ENCODE results near the gene TBX21.

TBX21 gene

DNA sequence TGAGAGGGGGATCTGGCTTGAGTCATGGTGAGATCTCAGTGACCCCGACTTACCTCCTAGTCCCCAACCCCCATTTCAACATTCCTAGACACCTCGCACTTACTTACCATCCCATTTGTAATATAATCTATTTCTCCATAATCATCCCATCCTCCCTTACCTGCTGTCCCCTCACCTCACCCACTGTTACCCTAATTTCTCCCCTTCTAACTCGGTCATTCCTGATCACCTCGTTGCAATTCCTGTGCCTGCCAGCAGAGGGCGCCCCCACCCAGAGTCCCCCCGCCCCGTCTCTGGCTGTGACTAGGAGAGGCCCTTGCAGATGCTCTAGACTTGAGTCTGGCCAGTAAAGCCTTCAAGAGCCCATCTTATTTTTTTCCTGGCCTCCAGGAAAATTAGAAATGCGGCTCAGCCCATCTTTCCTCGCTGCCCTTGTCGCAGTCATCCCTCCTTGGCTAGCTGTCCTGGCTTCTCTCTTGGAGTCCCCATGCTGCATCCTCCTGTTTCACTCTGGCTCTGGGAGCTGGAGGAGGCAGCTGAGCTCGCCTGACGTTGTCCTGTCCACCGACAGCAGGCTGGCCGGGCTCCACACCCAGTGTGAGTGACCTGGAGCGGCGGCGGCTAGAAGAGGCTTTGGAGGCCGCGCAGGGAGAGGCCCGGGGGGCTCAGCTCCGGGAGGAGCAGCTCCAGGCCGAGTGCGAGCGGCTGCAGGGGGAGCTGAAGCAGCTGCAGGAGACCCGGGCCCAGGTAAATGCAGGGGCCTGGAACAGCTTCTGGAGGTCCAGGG, 34.1 kb upstream of the TBX21 start:
- no peak for DNase-seq

DNA sequence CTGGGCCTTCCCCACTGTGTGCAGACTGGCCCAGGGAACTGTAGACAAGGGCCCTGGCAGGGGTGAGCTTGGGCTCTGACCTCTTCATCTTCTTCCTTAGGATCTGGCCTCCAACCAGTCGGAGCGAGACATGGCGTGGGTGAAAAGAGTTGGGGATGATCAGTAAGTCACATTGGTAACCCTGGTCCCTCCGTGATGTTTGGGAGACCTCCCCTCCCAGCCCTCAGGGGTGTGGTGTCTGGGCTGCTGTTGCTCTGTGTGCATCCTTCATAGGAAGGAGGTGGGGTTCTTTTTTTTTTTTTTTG, 33.5 kb upstream of the TBX21 start:
- DNase-seq, result no peak

DNA sequence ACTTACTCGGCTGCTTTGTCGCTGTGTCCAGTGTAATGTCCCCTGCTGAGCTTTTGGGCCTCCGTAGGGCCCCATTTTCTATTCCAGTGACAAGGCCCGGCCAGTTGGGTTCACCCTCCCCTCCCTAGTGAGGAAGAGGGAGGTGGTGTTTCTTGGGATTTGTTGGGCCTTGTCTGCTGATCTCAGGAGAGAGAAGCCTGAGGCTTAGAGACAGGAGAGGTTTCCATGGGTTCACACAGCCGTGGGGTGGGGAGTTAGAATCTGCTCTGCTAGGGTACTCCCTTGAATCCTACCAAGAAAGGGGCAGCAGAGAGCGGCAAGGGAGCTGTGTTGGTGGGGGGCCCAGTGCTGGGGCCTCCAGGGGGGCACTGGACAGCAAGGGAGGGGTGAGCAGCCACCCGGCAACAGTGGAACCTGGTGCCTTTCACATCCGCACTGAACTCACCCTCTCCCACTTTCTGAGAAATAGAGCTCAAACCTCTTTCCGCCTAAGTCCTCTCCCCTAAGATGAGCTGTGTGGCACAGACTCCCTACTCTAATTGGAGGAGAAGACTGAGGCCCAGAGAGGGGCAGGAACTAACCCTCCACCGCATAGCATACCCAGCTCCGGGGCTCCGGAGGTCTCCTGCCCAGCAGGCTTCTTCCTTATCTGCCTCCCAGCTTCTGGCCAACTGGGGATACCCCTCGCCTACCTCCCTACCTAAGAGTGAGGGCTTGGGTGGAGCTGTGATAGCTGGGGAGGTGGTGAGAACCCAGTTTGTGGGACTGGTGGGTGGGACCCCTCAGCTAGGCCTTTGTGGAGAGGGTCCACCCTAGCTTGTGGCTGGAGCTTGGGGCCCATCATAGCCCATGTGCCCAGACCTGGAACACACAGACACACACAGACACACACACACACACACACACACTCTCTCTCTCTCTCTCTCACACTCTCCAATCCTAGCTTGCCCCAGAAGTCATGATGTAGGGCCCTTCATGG, 32.3 kb upstream of the TBX21 start:
- no peak for DNase-seq

DNA sequence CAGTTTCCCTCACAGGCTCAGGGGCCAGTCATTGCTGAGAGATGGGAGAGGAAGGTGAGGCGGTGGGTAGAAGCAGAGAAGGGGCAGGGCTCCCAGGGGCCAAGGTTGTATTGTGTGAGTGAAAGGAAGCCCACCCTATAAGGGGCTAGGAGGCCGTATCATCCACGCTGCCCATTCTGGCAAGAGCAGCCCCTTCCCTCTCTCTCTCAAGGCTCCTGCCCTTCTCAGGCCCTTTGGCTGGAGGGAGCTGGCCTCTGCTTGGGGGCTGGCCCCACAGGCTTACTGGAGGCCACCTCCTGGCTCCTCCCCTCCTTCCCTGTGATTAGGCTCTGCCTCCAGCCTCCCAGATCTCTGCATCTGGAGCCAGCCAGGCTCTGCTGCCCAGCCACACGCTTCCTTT, 31.4 kb upstream of the TBX21 start:
- DNase-seq, result no peak

DNA sequence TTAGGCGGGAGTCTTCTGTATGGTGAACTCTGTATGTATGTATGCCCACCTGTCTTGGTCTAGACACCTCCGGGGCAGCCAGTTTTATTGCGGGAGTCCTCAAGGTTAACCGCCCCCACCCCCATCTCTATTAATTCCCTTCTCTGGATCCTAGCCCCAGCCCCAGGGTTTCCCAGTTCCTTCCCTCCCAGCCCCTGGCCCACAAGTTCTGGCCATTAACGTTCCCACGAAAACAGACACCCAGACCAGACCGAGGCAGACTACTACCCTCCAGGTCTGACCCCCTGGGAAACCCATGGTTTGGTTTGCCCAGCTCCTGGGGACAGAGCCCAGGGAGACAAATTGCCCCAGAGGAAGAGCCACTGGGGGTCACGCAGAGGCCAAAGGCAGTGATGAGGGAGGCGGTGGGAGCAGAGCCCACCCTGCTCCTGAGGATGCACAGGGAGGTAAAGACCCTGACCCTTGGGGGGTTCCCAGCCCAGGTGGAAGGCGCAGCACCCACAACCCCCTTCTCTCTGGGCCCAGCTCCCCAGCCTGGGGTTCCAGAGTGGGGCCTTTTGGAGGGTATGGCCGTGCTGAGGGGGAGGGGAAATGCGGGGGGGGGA, 30.5 kb upstream of the TBX21 start:
- no peak for DNase-seq

DNA sequence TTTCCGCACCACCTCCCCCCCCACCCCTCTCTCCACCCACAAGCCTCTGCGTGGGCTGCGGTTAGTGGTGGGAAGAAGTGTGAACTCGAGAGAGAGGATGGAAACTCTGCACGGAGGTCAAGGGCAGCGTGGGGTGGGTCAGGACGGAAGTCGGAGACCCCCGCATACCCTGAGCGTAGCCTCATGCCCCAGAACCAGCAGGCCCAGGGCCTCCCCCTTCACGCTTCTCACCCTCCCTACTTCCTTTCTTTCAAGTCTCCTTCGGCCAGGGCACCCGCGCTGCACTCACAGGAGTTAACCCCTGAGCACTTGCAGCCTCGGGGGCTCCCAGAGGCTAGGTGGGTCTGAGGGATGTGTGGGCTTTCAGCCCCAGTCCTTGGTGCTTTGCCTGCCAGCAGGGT, 29.8 kb upstream of the TBX21 start:
- no peak for DNase-seq

DNA sequence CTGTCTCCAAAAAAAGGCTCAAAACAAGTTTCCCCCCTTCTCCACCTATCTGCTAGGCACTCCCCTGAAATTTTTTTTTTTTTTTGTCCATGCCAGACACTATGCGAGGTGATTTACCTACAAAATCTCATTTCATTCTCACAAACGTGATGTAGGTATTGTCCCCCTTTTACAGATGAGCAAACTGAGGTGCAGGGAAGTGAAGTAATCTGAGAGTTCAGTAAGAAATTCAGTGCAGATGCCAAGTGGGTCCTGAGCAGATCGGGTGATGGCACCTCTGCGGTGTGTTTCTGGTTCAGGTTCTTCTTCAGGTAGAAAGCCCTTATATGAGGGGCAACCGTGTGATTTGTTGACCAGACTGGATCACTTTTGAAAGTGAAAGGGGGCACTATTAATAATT, 29.4 kb upstream of the TBX21 start:
- DNase-seq, result no peak

DNA sequence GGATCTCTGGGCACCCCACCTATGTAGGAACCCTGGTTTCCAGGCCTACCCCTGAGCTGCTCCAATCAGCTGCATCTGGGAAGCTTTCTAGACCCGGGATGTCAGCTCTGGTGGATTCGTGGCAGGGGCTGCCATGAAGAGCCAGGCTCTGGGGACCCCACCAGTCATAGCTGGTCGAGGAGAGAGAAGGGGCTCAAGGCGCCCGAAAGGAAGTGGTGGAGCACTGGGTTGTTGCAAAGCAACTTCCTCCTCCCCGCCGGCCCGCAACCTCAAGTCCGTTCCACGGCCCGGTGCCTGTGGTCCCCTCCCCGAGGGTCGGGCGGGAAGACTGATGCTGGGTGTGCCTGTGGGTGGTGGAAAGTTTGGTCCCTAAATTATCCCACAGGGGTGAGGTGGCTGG, 28.9 kb upstream of the TBX21 start:
- no peak for DNase-seq

DNA sequence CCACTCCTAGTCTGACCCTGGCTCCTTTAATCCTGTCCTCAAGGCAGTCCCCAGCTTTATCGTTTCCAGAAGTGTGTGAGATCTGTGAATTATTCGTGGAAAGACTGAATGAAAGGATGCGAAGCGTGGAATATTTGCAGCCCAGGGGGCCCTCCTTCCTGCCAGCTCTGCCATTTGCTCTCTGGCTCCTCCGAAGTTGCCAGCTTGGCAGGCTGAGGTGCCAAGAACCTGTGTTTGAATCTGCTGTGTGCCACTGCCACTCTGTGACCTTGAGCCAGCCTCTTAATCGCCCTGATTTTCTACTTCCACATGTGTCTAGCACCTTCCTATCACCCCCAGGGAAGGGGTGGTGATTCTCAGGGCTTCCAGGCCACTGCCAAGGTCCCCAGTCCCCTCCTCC, 28.3 kb upstream of the TBX21 start:
- no peak for DNase-seq

DNA sequence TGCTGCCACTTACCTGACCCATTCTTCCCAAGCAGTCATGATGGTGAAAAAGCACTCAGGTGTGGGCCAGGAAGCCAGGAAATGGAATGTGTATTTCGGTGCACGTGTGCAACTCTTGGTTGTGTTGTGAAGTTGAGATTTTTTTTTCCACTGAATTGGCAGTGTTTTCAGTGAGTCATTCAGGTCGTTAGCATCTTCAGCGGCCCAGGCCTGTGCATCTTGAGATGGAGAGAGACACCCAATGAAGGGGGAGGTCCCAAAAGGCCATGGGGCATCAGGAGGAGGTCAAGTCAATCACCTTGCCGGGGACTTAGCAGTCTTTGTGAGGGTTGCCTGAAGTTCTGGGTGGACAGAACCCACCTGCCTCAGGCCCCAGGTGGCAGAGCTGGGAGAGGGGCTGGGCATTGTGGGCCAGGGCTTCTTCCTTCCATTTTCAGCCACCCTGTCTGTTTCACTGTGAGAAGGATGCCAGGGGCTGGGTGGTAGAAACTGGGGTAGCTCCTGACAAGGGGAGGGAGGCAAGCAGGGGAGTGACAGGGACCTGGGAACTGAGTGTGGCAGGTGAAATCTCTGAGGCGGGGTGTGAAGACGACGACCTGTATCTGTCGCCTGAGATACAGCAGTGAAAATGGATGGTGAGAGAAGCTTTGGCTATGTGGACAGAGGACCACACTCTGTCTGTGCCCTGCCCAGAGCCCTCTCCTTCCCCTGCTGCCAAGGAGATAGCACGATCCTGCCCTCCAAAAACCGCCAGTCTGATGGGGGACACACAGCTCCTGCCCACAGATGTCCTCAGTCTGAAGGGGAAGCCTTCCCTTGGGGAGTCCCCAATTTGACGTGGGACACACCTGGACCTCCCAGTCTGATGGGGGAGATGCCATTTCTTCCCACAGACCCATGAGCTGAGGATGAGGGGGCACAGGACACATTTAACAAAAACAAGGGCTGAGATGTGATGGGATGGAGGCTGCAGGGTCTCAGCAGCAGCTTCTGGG, 27.2 kb upstream of the TBX21 start:
- no peak for DNase-seq

DNA sequence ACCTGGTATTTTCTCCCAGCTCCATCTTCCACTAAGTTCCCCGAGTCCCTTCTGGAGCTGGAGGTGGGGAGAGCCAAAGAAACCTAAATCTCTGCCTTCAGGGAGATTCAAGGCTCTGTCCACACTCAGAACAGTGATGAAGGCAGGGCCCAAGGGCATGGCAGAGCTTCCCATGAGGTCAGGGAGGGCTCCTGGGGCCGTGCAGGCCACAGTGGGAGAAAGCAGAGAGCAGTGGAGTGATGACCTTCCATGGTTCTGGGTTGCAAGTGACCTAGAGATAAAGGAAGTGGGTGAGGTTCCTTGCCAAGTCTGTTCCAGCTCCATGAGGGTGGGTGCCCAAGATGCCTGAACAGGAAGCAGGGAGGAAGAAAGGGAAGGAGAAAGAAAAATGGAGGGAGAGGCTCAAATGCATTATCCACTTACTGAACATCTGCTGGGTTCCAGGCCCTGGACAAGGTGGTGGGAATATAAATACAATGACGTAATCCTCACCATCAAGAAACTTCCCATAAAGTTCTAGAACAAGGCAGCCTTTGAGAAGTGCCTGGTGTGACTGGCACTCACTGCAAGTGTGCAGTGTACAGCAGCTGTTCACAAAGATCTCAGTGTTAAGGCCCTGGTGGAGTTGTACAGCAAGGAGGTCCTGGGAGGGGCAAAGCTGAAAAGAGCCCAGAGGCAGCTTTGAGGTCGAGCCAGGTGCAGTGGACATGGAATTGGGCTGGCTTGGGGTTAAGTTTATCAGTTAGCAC, 25.8 kb upstream of the TBX21 start:
- DNase-seq, result no peak

DNA sequence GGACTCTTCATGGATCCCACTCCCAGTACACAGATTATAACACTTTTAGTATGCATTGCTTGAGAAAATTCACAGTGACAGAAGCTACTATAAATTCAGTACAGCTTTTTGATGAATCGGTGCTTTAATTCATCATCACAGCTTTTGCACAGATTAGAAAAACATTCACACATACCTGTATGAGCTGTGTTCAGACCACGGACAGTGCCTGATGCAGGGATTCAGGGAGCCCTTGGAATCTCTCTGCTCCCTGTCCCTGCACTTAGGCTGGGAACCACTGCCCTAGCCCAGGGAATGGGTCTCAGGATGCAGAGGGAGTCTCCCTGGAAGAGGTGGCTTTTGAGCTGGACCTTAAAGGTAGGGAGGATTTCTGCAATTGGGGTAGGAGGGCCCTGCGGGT, 25.2 kb upstream of the TBX21 start:
- DNase-seq, result no peak

DNA sequence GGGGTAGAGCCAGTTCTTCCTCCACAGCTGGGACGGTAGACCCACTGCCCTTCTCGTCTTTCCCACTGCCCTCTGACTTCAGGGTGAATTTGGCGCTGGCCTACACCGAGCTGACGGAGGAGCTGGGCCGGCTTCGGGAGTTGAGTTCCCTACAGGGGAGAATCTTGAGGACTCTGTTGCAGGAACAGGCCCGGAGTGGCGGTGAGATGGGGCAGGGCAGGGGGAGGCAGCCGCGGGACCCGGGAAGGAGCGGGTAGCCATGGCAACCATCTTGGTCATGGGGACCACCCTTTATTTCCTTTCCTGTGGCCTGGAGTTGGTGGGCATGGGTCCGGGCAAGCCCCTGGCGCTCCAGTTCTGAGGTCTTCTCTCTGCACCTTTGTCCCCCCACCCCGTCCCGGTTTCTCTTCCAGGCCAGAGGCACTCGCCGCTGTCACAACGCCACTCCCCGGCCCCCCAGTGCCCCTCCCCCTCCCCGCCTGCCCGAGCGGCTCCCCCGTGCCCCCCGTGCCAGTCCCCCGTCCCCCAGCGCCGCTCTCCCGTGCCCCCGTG, 24.6 kb upstream of the TBX21 start:
- no peak for DNase-seq

DNA sequence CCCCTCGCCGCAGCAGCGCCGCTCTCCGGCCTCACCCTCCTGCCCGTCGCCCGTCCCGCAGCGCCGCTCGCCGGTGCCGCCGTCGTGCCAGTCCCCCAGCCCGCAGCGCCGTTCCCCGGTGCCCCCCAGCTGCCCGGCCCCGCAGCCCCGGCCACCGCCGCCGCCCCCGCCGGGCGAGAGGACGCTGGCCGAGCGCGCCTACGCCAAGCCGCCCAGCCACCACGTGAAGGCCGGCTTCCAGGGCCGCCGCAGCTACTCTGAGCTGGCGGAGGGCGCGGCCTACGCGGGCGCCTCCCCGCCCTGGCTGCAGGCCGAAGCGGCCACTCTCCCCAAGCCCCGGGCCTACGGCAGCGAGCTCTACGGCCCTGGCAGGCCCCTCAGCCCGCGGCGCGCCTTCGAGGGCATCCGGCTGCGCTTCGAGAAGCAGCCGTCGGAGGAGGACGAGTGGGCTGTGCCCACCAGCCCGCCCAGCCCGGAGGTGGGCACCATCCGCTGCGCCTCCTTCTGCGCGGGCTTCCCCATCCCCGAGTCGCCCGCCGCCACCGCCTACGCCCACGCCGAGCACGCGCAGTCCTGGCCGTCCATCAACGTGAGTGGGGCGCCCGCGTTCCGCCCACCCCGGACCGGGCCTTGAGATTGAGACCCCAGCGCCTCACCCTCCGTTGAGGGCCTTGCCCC, 24.0 kb upstream of the TBX21 start:
- DNase-seq, result no peak

DNA sequence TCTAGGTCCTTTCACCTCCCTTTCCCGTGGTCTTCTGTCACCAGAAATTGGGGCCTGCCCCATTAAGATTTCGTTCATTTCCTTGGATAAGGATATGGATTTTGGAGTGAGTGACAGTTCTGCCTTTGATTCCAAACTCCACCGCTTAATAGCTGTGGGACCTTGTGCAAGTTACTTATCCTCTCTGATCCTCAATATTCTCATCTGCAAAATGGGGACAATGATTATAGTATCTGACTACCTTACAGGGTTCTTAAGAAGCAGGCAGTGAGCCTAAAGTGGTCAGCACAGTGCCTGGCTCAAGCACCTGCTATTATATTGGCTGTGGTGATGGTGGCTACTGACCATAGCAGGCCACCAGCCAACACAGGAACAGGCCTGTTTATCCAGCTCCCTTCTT, 23.4 kb upstream of the TBX21 start:
- no peak for DNase-seq

DNA sequence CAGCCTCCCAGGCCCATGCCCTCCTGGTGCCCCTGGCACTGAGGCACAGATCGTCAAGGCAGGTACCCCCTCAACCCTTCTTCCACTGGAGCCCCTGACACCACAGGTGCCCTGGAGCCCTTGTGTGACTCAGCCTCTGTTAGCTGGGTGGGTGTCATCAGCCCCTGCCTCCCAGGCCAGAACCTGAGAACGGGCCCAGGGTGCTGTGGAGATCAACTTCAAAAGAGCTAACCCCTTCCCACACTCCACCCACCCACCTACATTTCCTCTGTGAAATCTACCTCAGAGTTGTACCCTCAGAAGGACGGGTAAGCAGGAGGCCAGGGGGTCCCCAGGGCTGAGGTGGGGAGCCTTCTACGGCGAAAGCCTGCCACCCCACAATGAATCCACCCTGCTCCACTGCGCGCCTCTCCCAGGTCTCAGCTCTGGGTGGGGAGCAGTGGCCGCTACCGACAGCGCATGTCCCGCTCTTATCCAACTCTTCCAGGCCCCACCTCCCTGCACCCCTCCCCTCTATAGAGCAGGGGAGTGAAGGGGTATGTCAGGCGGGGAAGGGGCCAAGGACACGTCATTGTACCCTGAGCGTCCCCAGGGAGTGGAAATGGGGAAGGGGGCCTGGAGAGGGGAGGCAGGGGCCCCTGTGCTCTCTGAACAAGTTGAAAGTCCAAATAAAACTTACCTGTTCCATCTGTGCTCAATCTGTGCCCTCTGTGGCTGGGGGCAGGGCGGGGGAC, 21.5 kb upstream of the TBX21 start:
- DNase-seq, result no peak

DNA sequence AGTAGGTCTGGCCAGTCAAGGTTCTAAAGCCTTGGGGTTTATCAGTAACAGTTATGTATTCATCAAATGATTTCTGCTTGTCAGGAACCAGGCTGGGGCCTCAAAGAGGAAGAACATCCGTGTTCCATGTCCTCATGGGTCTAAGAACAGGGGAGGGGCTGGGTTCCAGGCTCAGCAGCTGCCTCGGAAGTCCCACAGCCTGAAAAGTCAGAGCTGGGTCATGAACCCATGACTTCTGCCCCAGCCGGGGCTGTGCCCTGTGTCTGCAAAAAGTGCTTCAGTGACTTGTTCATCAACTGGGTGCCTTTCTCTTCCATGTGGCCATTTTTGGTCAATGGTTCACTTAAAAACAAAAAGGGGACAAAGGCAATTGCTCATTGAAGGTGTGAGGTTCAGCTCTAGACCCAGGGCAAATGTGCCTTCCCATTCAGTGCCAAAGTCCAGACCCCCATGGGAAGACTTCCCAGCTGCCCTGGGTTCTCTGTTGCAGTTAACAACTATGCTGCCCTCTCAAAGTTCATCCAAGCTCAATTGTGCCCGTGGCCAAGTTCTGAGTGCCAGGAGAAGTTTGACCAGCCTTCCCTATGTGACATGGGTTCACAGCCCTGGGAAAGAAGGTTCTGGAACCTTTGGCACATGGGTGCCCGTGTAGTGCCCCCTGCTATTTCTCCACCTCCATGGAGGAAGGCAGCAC, 20.6 kb upstream of the TBX21 start:
- DNase-seq, result no peak

DNA sequence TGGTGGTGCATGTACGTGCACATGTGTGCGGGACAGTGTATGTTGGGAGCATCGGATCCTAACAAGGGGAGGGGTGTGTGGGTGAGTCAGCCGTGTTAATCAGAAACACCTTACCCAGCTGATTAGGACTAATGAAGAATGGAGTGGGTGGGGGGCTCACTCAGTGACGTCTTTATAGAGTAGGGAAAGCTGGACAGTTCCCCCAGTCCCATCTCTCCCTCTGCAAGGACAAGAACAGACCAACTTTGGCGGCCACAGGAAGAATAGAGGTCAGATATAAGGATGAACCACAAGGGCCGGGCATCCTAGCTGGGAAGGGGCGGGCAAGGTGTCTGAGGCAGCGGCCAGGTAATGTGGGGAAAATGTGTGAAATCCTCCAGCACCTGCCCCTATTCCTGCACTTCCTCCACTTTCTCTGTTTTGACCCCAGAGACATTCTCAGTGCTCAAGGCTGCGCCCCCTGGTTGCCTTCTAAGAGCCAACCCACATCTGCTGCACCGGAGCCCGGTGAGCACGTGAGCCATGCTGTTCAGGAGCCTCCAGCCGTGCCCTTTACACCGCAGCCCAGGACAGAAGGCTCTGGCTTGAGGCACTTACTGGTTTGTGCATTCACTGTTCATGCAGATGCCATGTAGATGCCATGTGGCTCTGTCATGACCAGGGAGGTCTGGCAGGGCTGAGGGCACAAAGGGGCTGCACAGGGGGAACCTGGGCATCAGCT, 18.9 kb upstream of the TBX21 start:
- DNase-seq, result no peak
